HG03103 (cell line): Measurements from ENCODE around the gene MPC1.

Experiments
- ATAC-seq: cut with Tn5 transposase; IDR thresholded peaks from one replicate; pipeline ENCODE4 v1.9.1; 2021; ENCODE audit warnings: low read depth; ENCODE audit not compliant: unreplicated experiment

Gene MPC1

GRCh38 chr6:166325383-166326042 lies 57.2 kb downstream of the MPC1 start:
- ATAC-seq, result peak; percentile 87

- no peak for ATAC-seq
Observed at GRCh38 chr6:166323395-166323794, 59.3 kb downstream of the MPC1 start.

GRCh38 chr6:166318649-166319600 lies 63.8 kb downstream of the MPC1 start:
- ATAC-seq, result no peak

GRCh38 chr6:166318227-166318626 lies 64.5 kb downstream of the MPC1 start:
- no peak for ATAC-seq

GRCh38 chr6:166317261-166318212 lies 65.2 kb downstream of the MPC1 start:
- no peak for ATAC-seq

- no peak for ATAC-seq
Observed at GRCh38 chr6:166315436-166315835, 67.3 kb downstream of the MPC1 start.
